Measurements from ENCODE around the gene TMEM187. TPM values are rescaled to one million over a fixed set of nuclear protein-coding genes. Genes with fewer than 3 reads are reported as not detected.

Gene TMEM187
- polyA plus RNA-seq, 1 experiment, result 8.7 TPM

DNA sequence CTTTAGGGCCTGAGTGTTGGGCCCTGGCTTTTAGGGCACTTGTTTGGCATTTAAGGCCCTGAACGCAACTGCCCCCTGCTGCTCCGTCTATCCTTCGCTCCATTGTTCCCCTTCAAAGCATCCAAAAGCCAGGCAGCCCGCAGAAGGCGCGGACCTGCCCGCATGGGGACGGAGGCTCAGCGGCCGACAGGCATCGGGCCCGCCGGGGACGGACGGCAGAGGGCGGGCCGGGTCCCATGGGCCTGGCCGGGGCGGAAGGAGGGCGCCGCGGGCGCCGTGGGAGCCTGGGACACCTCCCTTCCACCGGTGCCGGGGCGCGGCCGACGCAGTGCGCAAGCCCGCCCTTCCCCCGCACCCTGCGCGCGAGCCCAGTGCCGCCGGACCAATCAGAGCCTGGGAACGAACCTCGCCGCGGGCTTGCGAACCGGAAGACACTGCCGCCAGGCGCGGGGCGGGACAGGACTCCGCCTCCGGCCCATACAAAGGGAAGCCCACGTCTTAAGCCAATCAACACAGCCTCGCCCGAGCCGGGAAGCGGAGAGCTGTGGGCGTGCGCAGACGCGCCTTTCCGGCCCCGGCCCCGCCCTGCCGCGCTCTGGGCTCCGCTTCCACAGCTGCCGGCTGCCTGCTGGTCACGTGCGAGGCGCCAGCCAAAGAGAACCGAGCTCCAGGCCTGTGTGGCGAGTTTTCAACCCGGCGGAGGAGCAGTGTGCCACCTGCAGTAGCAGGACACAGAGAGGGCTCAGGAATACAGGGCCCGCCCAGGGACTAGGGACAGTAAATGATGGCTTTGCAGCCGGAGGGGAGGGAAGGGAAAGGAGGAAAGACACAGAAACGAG is 44.4 kb upstream of the TMEM187 start:
- ChIA-PET CTCF (interaction anchor here (0.8 to 1.7 kb wide), 4 partner anchors 19 to 164 kb away, joined by 3 to 9 read pairs (median 3); partner anchors contain the start of gene PLXNB3), POLR2A (no interaction called here)
- peak; percentile 92 for DNase-seq (ENCODE audit: low read depth)
- Histone ChIP-seq H3K36me3 (ENCODE audit: control insufficient read depth, insufficient read depth, low read length) (peaks cover 8% of the 10 kb centered on the region), H3K4me3 (ENCODE audit: low read depth, low read length) (peak overlapping the region; percentile 54), H3K27me3 (ENCODE audit: control insufficient read depth, insufficient read depth, low read length) (no peaks in the 10 kb centered on the region)
- TF ChIP-seq, protein P1, sequence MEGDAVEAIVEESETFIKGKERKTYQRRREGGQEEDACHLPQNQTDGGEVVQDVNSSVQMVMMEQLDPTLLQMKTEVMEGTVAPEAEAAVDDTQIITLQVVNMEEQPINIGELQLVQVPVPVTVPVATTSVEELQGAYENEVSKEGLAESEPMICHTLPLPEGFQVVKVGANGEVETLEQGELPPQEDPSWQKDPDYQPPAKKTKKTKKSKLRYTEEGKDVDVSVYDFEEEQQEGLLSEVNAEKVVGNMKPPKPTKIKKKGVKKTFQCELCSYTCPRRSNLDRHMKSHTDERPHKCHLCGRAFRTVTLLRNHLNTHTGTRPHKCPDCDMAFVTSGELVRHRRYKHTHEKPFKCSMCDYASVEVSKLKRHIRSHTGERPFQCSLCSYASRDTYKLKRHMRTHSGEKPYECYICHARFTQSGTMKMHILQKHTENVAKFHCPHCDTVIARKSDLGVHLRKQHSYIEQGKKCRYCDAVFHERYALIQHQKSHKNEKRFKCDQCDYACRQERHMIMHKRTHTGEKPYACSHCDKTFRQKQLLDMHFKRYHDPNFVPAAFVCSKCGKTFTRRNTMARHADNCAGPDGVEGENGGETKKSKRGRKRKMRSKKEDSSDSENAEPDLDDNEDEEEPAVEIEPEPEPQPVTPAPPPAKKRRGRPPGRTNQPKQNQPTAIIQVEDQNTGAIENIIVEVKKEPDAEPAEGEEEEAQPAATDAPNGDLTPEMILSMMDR (IDR thresholded peaks at IDR 0.05; ENCODE audit: insufficient read depth, low read depth, low read length), result peak; percentile 27; the same call in 1 of the 2 replicates

GRCh38 chrX:153928846-153929245 is 43.7 kb upstream of the TMEM187 start:
- Histone ChIP-seq H3K4me3 (ENCODE audit: low read depth, low read length) (no peak overlapping the region), H3K36me3 (ENCODE audit: control insufficient read depth, insufficient read depth, low read length) (peaks cover 8% of the 10 kb centered on the region), H3K27me3 (ENCODE audit: control insufficient read depth, insufficient read depth, low read length) (no peaks in the 10 kb centered on the region)
- POLR2A ChIA-PET, result no interaction called here
- TF ChIP-seq, protein P1 (IDR thresholded peaks at IDR 0.05; ENCODE audit: insufficient read depth, low read depth, low read length), result no peak
- CTCF ChIA-PET, result interaction anchor here (0.8 to 1.7 kb wide), 3 partner anchors 18 to 165 kb away, joined by 3 to 9 read pairs (median 3); partner anchors contain the start of gene PLXNB3
- no peak for DNase-seq (ENCODE audit: low read depth)

GRCh38 chrX:153929576-153929975 is 43.0 kb upstream of the TMEM187 start:
- DNase-seq (ENCODE audit: low read depth), result no peak
- ChIA-PET POLR2A (no interaction called here), CTCF (no interaction called here)
- Histone ChIP-seq H3K27me3 (ENCODE audit: control insufficient read depth, insufficient read depth, low read length) (no peaks in the 10 kb centered on the region), H3K4me3 (ENCODE audit: low read depth, low read length) (no peak overlapping the region), H3K36me3 (ENCODE audit: control insufficient read depth, insufficient read depth, low read length) (peaks cover 8% of the 10 kb centered on the region)
- TF ChIP-seq, protein P1 (IDR thresholded peaks at IDR 0.05; ENCODE audit: insufficient read depth, low read depth, low read length), result no peak

DNA sequence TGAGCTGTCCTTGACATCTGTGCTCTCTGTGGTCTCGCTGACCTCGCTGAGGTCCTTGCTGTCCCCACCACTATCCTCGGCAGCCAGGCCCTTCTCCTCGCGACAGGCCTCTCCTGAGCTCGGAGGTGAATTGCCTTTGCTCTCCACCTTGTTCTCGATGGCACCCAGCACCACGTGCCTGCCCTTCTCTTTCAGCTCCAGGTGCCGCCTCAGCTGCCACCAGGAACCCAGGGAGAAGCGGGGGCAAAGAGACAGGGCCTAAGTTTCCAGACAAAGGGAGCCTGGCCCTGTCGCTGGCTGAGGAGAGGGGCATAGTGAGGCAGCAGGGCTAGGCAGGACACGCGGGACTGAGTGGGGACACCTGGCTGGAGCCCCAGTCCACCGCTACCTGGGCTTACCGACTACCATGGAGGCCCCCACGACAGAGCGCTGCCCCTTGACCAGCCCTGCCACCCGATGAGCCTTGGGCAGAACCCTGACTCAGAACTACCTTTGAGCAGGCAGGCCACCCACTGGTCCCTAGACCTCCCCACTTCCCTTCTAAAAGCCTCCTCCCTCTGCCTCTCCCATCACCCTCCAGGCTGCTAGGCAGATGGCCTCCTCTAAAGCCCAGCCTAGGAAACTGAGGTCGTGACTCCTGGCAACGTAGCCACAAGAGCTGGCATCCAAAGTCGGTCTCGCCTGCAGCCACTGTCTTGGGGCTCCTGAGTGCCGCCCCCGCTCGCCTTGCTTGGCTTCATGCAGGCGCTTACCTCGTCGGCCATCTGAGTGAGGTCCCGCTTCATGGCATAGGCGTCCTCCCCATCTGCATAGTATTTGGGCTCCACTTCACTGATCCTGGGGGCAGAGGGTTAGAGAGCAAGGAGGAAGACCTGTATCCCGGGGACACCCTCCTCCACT is 42.3 kb upstream of the TMEM187 start:
- Histone ChIP-seq H3K36me3 (ENCODE audit: control insufficient read depth, insufficient read depth, low read length) (peaks cover 8% of the 10 kb centered on the region), H3K27me3 (ENCODE audit: control insufficient read depth, insufficient read depth, low read length) (no peaks in the 10 kb centered on the region), H3K4me3 (ENCODE audit: low read depth, low read length) (no peak overlapping the region)
- TF ChIP-seq, protein P1 (IDR thresholded peaks at IDR 0.05; ENCODE audit: insufficient read depth, low read depth, low read length), result no peak
- DNase-seq (ENCODE audit: low read depth), result no peak
- ChIA-PET CTCF (no interaction called here), POLR2A (no interaction called here)

DNA sequence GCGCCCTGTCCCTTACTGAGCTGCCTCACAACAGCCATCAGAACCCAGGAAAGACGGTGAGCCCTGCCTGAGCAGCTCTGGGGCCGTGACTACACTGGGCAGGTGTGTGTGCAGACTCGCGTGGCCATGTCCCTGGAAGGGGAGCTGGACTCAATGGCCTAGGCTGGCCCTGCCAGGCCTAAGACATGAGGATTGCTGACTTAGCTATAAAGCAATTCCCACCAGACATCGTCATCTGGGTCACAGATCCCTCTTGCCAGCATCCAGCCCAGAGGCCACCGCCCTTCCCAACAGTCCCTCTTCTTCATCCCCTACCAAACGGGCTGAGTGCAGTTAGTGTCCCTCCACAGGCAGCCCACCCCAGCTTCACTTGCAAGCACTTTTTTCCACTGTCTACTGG is 41.4 kb upstream of the TMEM187 start:
- ChIA-PET CTCF (no interaction called here), POLR2A (no interaction called here)
- TF ChIP-seq, protein P1 (IDR thresholded peaks at IDR 0.05; ENCODE audit: insufficient read depth, low read depth, low read length), result no peak
- H3K4me3 ChIP-seq (ENCODE audit: low read depth, low read length), result no peak overlapping the region
- H3K36me3 ChIP-seq (ENCODE audit: control insufficient read depth, insufficient read depth, low read length), result peaks cover 8% of the 10 kb centered on the region
- no peaks in the 10 kb centered on the region for H3K27me3 ChIP-seq (ENCODE audit: control insufficient read depth, insufficient read depth, low read length)
- DNase-seq (ENCODE audit: low read depth), result no peak
